ENCODE results near the gene ARL13A. TPM values are rescaled to one million over a fixed set of nuclear protein-coding genes. Genes with fewer than 3 reads are reported as not detected.
A peak's percentile ranks its signal among the peaks of the same experiment; 100 is the strongest.

ARL13A gene
- total RNA-seq: not detected

DNA sequence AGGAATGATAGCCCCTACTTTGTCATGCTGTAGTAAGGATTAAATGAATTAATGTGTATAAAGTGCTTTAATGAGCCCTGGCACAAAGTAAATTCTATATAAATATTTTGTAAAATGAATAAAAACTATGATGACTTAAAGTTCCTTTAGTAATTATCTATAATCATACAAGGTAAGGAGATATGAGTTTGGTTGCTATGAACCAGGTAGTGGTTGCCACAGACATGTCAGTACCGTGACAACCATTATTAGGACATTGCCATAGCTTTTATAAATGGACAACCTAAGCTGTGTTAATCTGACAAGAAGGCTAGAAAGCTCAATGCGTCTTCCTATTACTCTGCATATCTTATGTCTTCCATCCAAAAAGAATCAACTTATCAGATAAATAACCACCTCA, at the start of gene ARL13A:
ARL13A (plus strand) TSS at position 301 of the 400 bp plus-strand sequence. CDS start 3,982 bp downstream, outside the sequence.
- no peak for DNase-seq (ENCODE audit: low spot score in 2 of 2)
- H3K36me3 Mint-ChIP-seq: no peaks in the 10 kb centered on the region
- H3K27ac Mint-ChIP-seq: no peak within 1 kb of the TSS
- H3K9me3 Mint-ChIP-seq: no peaks in the 10 kb centered on the region
- no peak for ATAC-seq

DNA sequence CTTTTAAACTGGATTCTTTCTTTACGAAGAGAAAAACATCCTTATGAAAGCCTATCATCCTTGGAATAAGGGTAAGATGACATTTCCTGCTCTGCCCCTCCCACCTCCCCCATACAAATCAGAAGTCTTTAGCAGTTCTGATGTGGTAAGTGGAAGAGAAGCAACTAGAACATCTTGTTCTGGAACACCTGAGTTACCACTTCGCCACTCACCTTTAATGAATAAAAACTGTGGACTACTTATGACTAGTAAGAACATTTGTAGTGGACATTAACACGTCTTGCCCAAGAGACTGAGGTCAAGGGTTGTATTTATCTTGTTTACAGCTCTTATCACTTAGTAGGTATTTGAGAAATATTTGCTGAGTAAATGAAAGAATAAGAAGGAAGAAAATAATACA, 45.1 kb upstream of the ARL13A start:
- Mint-ChIP-seq H3K27ac (no peak overlapping the region), H3K9me3 (no peaks in the 10 kb centered on the region), H3K36me3 (no peaks in the 10 kb centered on the region)
- DNase-seq (ENCODE audit: low spot score in 2 of 2): no peak
- no peak for ATAC-seq

DNA sequence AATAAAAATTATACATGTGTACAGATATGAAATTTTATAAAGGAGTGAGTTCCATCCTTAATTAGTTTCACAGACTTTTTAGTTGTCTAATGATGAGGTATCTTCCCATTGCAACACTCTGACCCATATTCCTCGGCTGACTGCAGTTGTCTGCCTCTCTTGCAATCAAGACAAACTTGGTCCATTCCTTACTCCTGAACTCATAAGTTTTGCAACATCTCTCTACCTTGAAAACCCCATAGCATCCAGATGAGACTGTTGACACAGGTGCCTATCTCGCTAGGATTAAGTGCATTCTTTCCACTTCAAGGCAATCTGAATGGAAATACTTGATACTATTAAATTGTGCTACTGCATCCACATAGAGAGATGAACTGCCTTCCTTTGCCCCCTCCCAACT, 43.1 kb upstream of the ARL13A start:
- no peak for DNase-seq (ENCODE audit: low spot score in 2 of 2)
- peaks cover 4% of the 10 kb centered on the region in 2 donors for H3K9me3 Mint-ChIP-seq
- no peak for ATAC-seq
- H3K36me3 Mint-ChIP-seq: peaks cover 3 to 5% of the 10 kb centered on the region in 2 donors
- H3K27ac Mint-ChIP-seq: no peak overlapping the region

DNA sequence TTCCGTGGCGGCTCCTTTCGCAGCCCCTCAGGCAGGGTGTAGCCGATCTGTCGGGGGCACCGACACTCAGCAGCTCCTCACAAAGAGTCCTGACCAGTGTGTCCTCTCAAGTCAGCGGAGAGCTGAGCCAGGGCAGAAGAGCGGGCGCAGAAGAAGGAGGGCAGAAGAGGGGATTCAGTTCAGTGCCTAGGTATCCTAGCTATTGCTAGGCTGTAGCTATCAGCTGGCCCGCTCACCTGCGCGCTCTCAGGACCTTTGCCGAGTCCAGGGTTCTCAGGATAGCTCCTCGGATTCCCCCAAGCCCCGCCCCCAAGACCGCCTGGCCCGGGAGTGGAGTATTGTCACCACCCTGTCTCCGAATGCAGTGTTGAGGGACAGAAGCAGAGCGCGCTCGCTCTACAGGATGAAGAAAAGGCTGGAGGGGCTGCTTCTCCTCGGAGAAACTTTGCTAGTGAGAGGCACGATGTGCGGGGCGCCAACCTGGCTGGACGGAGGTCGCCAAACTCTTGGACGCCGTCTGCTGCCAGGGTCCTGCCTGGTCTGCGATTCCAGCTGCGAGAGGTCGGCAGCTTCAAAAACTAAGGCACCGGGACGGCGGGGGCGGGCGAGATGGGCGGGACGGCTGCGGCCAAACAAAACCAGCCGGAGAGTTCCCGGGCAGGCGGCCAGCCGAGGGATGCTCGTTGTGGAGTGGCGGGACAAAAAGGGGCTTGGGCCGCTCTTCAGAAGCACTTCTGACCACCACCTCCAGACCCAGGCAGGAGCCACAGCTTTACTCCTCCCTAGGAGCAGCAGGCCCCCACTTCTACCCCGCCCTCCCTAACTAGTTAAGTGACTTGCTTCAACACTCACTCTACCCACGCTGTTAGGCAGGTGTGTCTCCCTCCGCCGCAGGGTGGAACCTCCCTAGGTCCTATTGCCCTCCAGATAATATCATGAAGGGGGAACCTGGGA, 40.6 kb upstream of the ARL13A start, which contains the start of gene XKRX:
XKRX (minus strand) TSS at position 258 of the 954 bp plus-strand sequence. CDS start 613 bp downstream, outside the sequence.
- Mint-ChIP-seq H3K27ac (peak within 1 kb of the TSS; percentile 75 to 85), H3K9me3 (peaks cover 6 to 12% of the 10 kb centered on the region in 2 donors)

DNA sequence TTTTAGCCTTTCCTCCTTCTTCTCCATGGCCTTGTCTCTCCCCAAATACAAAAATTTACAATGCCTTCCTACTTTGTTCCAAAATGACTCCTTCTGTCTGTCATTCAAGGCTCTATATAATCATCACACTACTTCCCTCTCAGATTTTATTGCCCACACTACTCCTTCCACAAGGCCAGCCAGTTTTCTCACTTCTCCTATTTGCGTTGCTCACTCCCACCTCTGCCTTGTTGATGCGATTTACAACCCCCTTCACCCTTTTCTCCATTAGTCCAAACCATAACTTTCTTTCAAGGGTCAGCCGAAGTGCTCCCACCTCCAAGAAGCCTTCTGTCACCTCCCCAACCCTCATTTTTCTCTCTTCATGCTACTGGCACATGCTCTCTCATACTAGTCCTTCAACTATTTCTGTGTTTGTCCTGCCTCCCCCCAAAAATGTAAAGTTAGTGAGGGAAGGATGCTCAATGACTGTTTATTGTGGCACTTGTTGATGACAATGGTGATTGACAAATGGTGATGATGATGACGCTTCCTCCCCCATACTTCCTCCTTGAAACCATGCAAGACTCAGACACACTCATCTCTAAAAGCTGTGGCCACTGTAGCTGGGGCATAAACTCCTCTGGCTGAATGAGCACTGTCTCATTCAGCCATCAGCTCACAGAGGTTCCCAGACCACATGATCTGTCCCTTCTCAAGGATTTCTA, 38.1 kb upstream of the ARL13A start:
- Mint-ChIP-seq H3K9me3 (peaks cover 6 to 12% of the 10 kb centered on the region in 2 donors), H3K27ac (peak overlapping the region; percentile 19 to 69), H3K36me3 (peaks cover 5 to 15% of the 10 kb centered on the region in 2 donors)
- peak in 1 of 2 donors; percentile 3 for DNase-seq (ENCODE audit: low spot score in 2 of 2)
- peak; percentile 63 to 85 for ATAC-seq

More for the DNA sequence above, 40.6 kb upstream of the ARL13A start, which contains the start of gene XKRX:
- peak; percentile 81 to 82 for ATAC-seq
- peak; percentile 31 to 53 for DNase-seq (ENCODE audit: low spot score in 2 of 2)
- peaks cover 5 to 15% of the 10 kb centered on the region in 2 donors for H3K36me3 Mint-ChIP-seq

DNA sequence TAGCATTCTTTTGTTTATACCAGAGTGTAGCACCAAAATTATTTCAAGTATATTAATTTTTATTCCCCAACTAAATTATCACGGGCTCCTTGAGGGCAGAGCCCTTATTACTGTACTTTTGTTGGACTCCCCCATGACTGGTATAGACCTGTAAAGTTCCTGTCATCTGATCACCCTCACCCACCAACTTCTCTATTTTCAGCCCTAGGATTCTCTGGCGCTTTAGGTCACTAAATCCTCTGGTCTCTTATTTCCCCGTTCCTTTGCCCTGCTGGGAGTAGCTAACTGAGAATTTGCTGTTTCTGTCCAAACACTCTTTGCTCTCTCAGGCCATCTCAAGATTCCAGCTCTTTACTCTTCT, 37.6 kb upstream of the ARL13A start:
- peak overlapping the region in 1 of 2 donors; percentile 19 for H3K27ac Mint-ChIP-seq
- no peak for DNase-seq (ENCODE audit: low spot score in 2 of 2)
- peak in 1 of 2 donors; percentile 14 for ATAC-seq
- peaks cover 6 to 12% of the 10 kb centered on the region in 2 donors for H3K9me3 Mint-ChIP-seq
- H3K36me3 Mint-ChIP-seq: peaks cover 5 to 15% of the 10 kb centered on the region in 2 donors

DNA sequence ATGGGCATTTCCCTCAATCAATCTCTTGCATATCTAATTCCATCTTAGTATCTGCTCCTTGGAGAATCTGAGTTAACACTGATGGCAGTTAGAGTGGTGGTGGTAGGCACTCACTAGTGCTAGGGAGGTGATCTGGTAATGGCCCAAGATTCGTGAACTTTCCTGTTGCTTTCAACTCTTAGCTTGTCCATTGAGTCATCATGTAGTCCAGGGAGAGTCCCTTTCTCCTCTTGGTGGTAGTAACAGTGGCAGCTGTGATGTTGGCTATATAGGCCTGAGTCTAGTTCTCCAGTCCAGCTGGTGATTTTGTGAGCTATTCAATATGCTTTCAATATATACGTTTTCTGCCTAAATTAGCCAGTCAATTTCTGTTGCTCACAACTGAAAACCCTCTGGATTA, 33.7 kb upstream of the ARL13A start:
- Mint-ChIP-seq H3K36me3 (peaks cover 5 to 15% of the 10 kb centered on the region in 2 donors), H3K9me3 (peaks cover 6 to 12% of the 10 kb centered on the region in 2 donors), H3K27ac (no peak overlapping the region)
- peak in 1 of 2 donors; percentile 84 for ATAC-seq
- DNase-seq (ENCODE audit: low spot score in 2 of 2): no peak

DNA sequence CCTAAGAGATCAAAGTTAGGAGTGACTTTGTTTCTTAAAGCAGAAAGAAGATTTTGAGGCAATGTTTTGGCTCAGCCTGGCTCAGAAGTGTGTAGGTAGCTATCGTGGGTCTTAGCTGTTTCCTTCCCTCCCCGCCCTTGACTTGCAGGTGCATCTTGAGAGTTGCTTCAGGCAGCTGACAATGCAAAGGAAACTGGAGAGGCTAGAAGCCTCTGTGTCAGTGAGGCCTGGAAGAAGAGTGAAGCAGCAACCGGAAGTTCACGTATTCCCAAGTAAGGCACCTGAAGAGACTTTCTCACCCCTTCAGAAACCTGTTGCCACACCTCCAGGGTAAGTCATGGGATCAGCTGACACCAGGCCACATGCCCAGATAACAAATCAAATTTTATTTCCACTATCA, 30.2 kb upstream of the ARL13A start:
- Mint-ChIP-seq H3K9me3 (no peaks in the 10 kb centered on the region), H3K36me3 (no peaks in the 10 kb centered on the region), H3K27ac (peak overlapping the region; percentile 41 to 50)
- ATAC-seq: peak in 1 of 2 donors; percentile 55
- DNase-seq (ENCODE audit: low spot score in 2 of 2): no peak

DNA sequence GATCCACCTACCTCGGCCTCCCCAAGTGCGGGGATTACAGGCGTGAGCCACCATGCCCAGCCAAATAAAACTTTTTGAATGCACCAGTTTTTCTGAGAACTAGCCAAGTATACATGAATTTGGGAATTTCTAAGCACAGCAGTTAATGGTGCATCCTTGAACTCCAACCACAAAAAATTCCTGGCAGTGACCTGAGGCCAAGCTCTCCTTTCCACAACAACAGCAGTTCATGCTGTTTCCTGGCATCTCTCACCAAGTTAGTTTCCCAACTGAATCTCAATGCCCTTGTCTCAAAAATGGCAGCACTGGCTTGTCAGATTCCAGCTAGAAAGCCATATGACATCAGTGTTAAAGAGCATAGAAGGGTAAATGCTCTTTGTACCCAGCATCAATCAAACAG, 24.9 kb upstream of the ARL13A start:
- H3K27ac Mint-ChIP-seq: no peak overlapping the region
- ATAC-seq (no peak), DNase-seq (ENCODE audit: low spot score in 2 of 2) (no peak)
- no peaks in the 10 kb centered on the region for H3K36me3 Mint-ChIP-seq
- no peaks in the 10 kb centered on the region for H3K9me3 Mint-ChIP-seq

DNA sequence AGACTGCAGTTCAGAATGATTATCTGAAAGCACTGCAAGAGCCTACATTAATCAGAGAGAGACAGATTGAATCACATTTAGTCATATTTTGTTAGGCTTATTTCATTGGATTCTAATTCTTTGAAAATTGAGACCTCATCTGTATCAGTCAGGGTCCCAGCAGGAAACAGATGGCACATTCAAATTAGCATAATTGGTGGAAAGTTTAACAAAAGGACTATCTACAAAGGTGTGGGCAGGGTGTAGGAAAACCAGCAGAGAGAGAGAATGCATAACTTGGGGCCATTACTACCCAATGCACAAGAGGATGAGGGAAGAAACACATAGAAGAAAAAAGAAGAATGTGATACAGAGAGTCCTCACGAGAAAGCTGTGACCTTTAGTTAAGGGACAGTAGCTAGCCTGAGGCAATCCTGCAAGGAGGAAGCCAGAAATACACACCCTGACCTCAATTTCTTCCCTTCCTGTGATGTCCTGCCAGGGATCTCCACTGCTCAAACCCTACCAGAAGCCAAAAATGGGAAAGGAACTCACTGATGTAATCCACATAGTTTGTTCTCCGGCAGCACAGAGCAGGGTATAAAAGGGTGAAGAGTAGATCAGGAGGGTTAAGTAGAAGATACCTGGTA, 23.1 kb upstream of the ARL13A start:
- DNase-seq (ENCODE audit: low spot score in 2 of 2) (no peak), ATAC-seq (no peak)
- Mint-ChIP-seq H3K9me3 (no peaks in the 10 kb centered on the region), H3K27ac (no peak overlapping the region), H3K36me3 (no peaks in the 10 kb centered on the region)

DNA sequence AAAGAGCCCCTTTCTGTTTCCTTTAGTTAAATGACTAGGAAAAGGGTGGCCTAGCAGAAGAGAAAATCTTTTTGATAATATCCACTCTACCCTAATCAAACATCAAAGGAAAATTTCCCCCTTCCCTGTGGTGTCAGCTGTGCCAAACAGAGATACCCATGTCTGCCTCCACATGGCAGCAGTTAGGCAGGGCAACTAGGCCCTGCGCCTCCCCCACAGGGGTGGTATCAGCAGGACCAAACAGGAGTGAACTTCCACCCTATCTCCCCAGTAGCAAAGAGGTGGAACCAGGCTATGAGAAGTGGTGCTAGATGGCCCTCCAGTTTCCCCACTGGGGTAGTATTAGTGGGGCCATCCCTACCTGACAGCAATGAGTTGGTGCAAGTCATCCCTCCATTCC, 21.0 kb upstream of the ARL13A start:
- ATAC-seq (no peak), DNase-seq (ENCODE audit: low spot score in 2 of 2) (no peak)
- Mint-ChIP-seq H3K27ac (no peak overlapping the region), H3K36me3 (no peaks in the 10 kb centered on the region), H3K9me3 (no peaks in the 10 kb centered on the region)

DNA sequence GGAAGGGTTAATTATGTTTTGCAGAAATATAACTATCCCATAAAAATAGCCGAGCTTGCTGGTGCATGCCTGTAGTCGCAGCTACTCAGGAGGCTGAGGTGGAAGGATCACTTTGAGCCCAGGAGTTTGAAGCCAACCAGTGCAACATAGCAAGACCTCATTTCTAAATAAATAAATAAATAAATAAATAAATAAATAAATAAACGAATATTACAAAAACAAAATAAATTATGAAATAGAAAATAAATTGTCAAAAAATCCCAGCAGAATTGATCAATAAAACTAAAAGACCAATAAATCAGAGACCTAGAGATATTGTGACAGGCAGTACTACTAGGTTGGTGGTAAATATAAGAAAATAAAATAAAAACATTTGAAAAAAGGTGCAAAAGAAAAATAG, 6.7 kb upstream of the ARL13A start:
- ATAC-seq: no peak

DNA sequence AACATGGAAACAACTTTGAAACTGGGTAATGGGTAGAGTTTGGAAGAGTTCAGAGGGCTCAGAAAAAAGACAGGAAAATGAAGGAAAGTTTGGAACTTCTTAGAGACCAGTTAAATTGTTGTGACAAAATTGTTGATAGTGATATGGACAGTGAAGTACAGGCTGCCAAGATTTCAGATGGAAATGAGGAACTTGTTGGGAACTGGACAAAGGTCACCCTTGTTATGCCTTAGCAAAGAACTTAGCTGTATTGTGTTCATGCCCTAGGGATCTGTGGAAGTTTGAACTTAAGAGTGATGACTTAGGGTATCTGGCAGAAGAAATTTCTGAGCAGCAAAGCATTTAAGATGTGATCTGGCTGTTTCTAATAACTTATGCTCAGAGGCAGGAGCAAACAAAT, 5.1 kb upstream of the ARL13A start:
- DNase-seq (ENCODE audit: low spot score in 2 of 2): no peak
- ATAC-seq: no peak
- Mint-ChIP-seq H3K9me3 (no peaks in the 10 kb centered on the region), H3K27ac (no peak overlapping the region), H3K36me3 (no peaks in the 10 kb centered on the region)

More for the DNA sequence above, 6.7 kb upstream of the ARL13A start:
- Mint-ChIP-seq H3K36me3 (no peaks in the 10 kb centered on the region), H3K27ac (no peak overlapping the region), H3K9me3 (no peaks in the 10 kb centered on the region)
- no peak for DNase-seq (ENCODE audit: low spot score in 2 of 2)

DNA sequence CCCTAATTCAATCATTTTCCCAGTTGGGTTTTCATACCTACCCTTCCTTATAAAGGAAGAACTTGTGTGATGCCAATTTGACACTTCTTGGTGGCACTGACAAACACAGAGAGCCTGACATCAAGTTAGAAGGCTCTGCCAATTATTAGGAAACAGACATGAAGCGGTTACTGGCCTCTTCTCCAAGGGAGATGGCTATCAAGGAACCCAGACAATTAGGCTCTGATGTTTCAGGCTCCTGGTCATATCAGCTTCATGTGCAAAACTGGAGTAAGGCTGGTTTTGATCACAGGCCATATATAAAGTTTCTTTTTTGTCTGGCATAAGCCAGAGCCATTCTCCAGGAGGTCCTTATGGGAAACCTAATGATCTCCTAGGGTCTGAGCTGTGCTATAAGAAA, 428 bp downstream of the ARL13A start:
- Mint-ChIP-seq H3K9me3 (no peaks in the 10 kb centered on the region), H3K36me3 (no peaks in the 10 kb centered on the region), H3K27ac (no peak overlapping the region)
- ATAC-seq (no peak), DNase-seq (ENCODE audit: low spot score in 2 of 2) (no peak)

DNA sequence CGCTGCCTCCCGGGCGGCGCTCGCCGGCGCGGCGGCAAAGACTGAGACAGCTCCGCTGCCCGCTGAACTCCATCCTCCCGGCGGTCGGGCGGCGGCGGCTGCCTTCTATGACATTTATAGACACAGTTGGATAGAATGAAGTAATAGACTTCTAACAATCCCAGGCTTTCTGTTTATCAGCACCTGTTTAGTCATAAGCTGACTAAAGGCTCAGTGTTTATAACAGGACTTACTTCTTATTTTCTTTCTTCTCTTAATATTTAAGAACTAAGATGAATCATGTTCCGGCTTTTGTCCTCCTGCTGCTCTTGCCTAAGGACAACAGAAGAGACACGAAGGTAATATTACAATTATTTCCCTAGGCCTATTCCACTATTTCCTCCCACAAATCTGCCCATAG, 3.9 kb downstream of the ARL13A start:
- DNase-seq (ENCODE audit: low spot score in 2 of 2) (no peak), ATAC-seq (no peak)
- Mint-ChIP-seq H3K36me3 (no peaks in the 10 kb centered on the region), H3K27ac (no peak overlapping the region), H3K9me3 (no peaks in the 10 kb centered on the region)

DNA sequence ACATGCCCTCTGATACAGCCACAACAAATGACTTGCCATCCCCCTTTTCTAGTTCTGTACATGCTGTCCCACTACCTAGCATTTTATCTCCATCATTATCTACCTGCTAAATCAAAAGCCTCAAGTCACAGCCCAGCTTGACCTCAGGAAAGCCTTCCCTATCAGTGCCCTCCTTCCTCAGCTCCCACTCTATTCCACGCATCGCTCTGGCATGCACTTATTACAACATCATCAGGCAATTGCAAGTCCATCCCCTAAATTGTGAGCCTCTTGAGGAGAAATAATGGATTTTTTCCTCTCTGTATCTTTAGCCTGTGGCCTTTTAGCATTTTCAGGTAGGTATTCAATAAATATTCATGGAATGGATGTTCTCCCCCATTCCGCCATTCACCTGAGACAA, 5.7 kb downstream of the ARL13A start:
- Mint-ChIP-seq H3K36me3 (peaks cover 0 to 5% of the 10 kb centered on the region in 2 donors), H3K9me3 (no peaks in the 10 kb centered on the region), H3K27ac (no peak overlapping the region)
- DNase-seq (ENCODE audit: low spot score in 2 of 2) (no peak), ATAC-seq (no peak)

DNA sequence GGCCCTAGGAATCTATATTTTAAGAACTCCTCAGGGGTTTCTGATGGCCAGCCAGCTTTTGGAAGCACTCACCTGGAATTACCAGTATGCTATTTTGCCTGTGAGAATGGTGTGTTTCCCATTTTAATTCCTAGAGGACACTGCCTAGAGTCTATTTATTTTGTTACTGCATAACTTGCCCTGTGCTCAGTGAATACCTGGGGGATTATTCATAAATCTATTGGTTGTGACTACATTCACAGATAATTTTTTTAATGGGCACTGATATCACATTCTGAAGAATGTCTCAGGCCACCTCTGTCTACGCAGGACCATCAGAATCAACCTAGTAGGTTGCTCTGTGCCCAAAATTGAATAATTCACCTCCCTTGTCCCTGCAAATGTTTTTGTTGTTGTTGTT, 6.7 kb downstream of the ARL13A start:
- ATAC-seq (no peak), DNase-seq (ENCODE audit: low spot score in 2 of 2) (no peak)
- Mint-ChIP-seq H3K36me3 (peaks cover 0 to 5% of the 10 kb centered on the region in 2 donors), H3K27ac (no peak overlapping the region), H3K9me3 (no peaks in the 10 kb centered on the region)
